CD14-positive monocyte (primary cell): ENCODE measurements around the gene KCNK3. TPM values are rescaled to one million over a fixed set of nuclear protein-coding genes. Genes with fewer than 3 reads are reported as not detected.

ENCODE experiments used
- DNase-seq, 3 donors: peaks; one replicate each; pipeline ENCODE4 v3.0.0-alpha.2; 2011 to 2022
- H2AFZ ChIP-seq: 2 replicates; pipeline ENCODE4 v1.6.0; 2012; ENCODE audit warnings: mild to moderate bottlenecking, low read depth, low read length, inconsistent platforms; ENCODE audit not compliant: insufficient read depth, poor library complexity, severe bottlenecking
- H3K27ac ChIP-seq, 2 donors: 1 replicate in 1 of 2; 2 replicates in 1 of 2; pipeline ENCODE4 v1.5.1; 2012 to 2013; ENCODE audit warnings: low read length in 2 of 2, control low read depth in 1 of 2, inconsistent platforms in 1 of 2, low read depth in 1 of 2, mild to moderate bottlenecking in 1 of 2
- H3K27me3 ChIP-seq, 2 donors: one replicate each; pipeline versions ENCODE4 v1.6.0 to v1.6.1; 2011 to 2013; ENCODE audit warnings: low read length in 2 of 2; ENCODE audit not compliant: control insufficient read depth in 2 of 2, insufficient read depth in 2 of 2
- H3K36me3 ChIP-seq, 2 donors: replicated peaks in 1 of 2; 1 replicate in 1 of 2; 2 replicates in 1 of 2; pipeline versions ENCODE4 v1.5.1 to v1.6.1; 2012 to 2013; ENCODE audit warnings: low read length in 2 of 2, control low read depth in 1 of 2, inconsistent platforms in 1 of 2, mild to moderate bottlenecking in 1 of 2; ENCODE audit not compliant: insufficient read depth in 2 of 2, control insufficient read depth in 1 of 2
- H3K4me1 ChIP-seq, 2 donors: 1 replicate in 1 of 2; 2 replicates in 1 of 2; pipeline versions ENCODE4 v1.5.1 to v1.6.1; 2012 to 2013; ENCODE audit warnings: low read length in 2 of 2, control low read depth in 1 of 2, inconsistent platforms in 1 of 2, mild to moderate bottlenecking in 1 of 2, moderate library complexity in 1 of 2; ENCODE audit not compliant: insufficient read depth in 2 of 2, control insufficient read depth in 1 of 2
- H3K4me2 ChIP-seq: replicated peaks from 2 replicates; pipeline ENCODE3; 2012; ENCODE audit warnings: low read length, moderate library complexity, mild to moderate bottlenecking; ENCODE audit not compliant: poor library complexity, severe bottlenecking; ENCODE audit errors: extremely low read depth
- H3K4me3 ChIP-seq, 3 experiments: fragments of 200-600 bp in 1 of 3; sonication (generic) in 1 of 3; replicated peaks in 1 of 3; 1 replicate in 2 of 3; 2 replicates in 1 of 3; pipeline ENCODE4 v1.5.1; 2011 to 2013; ENCODE audit warnings: low read length in 3 of 3, mild to moderate bottlenecking in 3 of 3, control low read depth in 2 of 3, low read depth in 2 of 3, inconsistent platforms in 1 of 3, moderate library complexity in 1 of 3
- H3K79me2 ChIP-seq: 2 replicates; pipeline ENCODE4 v1.6.0; 2012; ENCODE audit warnings: mild to moderate bottlenecking, control low read depth, inconsistent platforms, low read length, moderate library complexity; ENCODE audit not compliant: insufficient read depth
- H3K9ac ChIP-seq: 2 replicates; pipeline ENCODE4 v1.6.0; 2017; ENCODE audit warnings: low read length, mild to moderate bottlenecking; ENCODE audit not compliant: insufficient read depth, poor library complexity, severe bottlenecking
- H3K9me3 ChIP-seq, 2 donors: replicated peaks in 1 of 2; 1 replicate in 1 of 2; 2 replicates in 1 of 2; pipeline versions ENCODE4 v1.5.1 to v1.6.1; 2012 to 2013; ENCODE audit warnings: low read length in 2 of 2, control low read depth in 1 of 2; ENCODE audit not compliant: control insufficient read depth in 1 of 2, insufficient read depth in 1 of 2
- H4K20me1 ChIP-seq: 2 replicates; pipeline ENCODE4 v1.6.0; 2012; ENCODE audit warnings: mild to moderate bottlenecking, low read length, control low read depth, moderate library complexity; ENCODE audit not compliant: insufficient read depth
- H3K27ac Mint-ChIP-seq, 7 donors: one replicate each; pipeline ENCODE4 v1.8.0; 2020; ENCODE audit warnings: mild to moderate bottlenecking in 7 of 7, mixed read lengths in 7 of 7, moderate library complexity in 6 of 7, inconsistent platforms in 2 of 7
- H3K27me3 Mint-ChIP-seq, 3 donors: one replicate each; pipeline ENCODE4 v1.8.0; 2021 to 2022; ENCODE audit warnings: low read depth in 3 of 3, mild to moderate bottlenecking in 3 of 3, mixed read lengths in 3 of 3, moderate library complexity in 3 of 3, inconsistent platforms in 1 of 3
- H3K36me3 Mint-ChIP-seq, 2 donors: one replicate each; pipeline ENCODE4 v1.8.0; 2020; ENCODE audit warnings: mixed read lengths in 2 of 2, inconsistent platforms in 1 of 2, mild to moderate bottlenecking in 1 of 2
- H3K4me1 Mint-ChIP-seq: one replicate; pipeline ENCODE4 v1.8.0; 2020; ENCODE audit warnings: mild to moderate bottlenecking, mixed read lengths
- H3K4me3 Mint-ChIP-seq, 2 donors: one replicate each; pipeline ENCODE4 v1.8.0; 2020; ENCODE audit warnings: mild to moderate bottlenecking in 2 of 2, mixed read lengths in 2 of 2, moderate library complexity in 1 of 2
- H3K9me3 Mint-ChIP-seq, 7 donors: one replicate each; pipeline ENCODE4 v1.8.0; 2020 to 2022; ENCODE audit warnings: mixed read lengths in 7 of 7, mild to moderate bottlenecking in 6 of 7, moderate library complexity in 6 of 7, inconsistent platforms in 2 of 7
- WGBS: methylation state at CpG from one replicate; pipeline ENCODE4 v1.1.5; 2013; ENCODE audit warnings: missing lambda C conversion rate; ENCODE audit not compliant: insufficient coverage; 5-methylcytosine and 5-hydroxymethylcytosine counted together
- intact Hi-C, 2 donors: fragments of 100-400 bp; cut with micrococcal nuclease; formaldehyde crosslinking; loops; one replicate each; pipeline versions ENCODE4 v1.15.0 to v1.15.1; 2023
- polyA plus RNA-seq, 3 donors: library from polyadenylated mRNA; depleted of rRNA in 1 of 3; unstranded in 2 of 3; stranded (reverse) in 1 of 3; fragments of 300-500 nt in 2 of 3; fragments of >200 nt in 1 of 3; fragmentation: Illumina TruSeq in 2 of 3; gene quantifications; 1 replicate in 2 of 3; 2 replicates in 1 of 3; pipeline ENCODE4 v1.2.3, GENCODE V29; 2012 to 2021
- TF ChIP-seq, protein P1 (sequence below): fragments of 200-600 bp; IDR thresholded peaks from one replicate; pipeline ENCODE4 v1.8.0; 2022; ENCODE audit warnings: antibody characterized with exemption, mild to moderate bottlenecking

KCNK3 gene
- polyA plus RNA-seq, 3 donors, result not detected

DNA sequence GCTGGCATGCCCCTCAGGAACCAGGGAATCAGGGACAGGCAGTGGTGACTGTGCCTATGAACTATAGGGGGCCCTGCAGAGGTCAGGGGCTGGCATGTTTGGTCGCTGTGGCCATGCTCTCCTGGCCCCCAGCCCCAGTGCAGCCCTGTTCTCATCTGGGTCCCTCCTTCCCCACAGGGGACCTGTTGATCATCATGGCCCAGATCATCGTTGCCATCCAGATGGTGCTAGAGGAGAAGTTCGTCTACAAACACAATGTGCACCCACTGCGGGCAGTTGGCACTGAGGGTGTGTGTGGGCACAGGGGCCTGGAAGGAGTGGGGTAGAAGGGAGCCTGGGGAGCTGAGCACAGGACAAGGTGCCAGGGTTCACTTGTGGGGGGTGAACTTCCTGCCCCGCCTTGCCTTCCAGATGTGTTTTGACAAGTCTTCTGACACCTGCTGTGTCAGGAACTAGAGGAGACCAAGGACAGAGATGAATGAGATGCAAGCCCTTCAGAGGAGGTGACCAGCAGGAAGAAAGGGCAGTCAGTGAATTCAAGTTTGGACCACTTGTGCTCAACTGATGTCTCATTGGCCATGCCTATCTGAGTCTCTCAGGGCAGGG lies 83.8 kb downstream of the KCNK3 start:
- intact Hi-C loops, result no loop called here
- TF ChIP-seq, protein P1, sequence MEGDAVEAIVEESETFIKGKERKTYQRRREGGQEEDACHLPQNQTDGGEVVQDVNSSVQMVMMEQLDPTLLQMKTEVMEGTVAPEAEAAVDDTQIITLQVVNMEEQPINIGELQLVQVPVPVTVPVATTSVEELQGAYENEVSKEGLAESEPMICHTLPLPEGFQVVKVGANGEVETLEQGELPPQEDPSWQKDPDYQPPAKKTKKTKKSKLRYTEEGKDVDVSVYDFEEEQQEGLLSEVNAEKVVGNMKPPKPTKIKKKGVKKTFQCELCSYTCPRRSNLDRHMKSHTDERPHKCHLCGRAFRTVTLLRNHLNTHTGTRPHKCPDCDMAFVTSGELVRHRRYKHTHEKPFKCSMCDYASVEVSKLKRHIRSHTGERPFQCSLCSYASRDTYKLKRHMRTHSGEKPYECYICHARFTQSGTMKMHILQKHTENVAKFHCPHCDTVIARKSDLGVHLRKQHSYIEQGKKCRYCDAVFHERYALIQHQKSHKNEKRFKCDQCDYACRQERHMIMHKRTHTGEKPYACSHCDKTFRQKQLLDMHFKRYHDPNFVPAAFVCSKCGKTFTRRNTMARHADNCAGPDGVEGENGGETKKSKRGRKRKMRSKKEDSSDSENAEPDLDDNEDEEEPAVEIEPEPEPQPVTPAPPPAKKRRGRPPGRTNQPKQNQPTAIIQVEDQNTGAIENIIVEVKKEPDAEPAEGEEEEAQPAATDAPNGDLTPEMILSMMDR, result no peak
- Mint-ChIP-seq H3K9me3 (peaks cover 0 to 7% (median 4%) of the 10 kb centered on the region in 7 donors), H3K4me1 (peaks cover 37% of the 10 kb centered on the region), H3K36me3 (peaks cover 77 to 90% of the 10 kb centered on the region in 2 donors), H3K4me3 (no peak overlapping the region), H3K27ac (peak overlapping the region in 3 of 7 donors; percentile 34 to 52 (median 44)), H3K27me3 (no peaks in the 10 kb centered on the region)
- H3K9ac ChIP-seq, result no peak overlapping the region
- no peak overlapping the region for H2AFZ ChIP-seq
- no peak for DNase-seq
- H3K4me1 ChIP-seq, result peaks cover 15 to 29% of the 10 kb centered on the region in 2 donors
- H3K36me3 ChIP-seq, result peaks cover 69 to 90% of the 10 kb centered on the region in 2 donors
- 95% methylated on average over 4 of the region's 5 CpGs for WGBS
- H3K4me3 ChIP-seq, result no peak overlapping the region
- peaks cover 68% of the 10 kb centered on the region for H4K20me1 ChIP-seq
- H3K27ac ChIP-seq, result no peak overlapping the region
- H3K27me3 ChIP-seq, result no peaks in the 10 kb centered on the region
- peaks cover 31% of the 10 kb centered on the region for H3K79me2 ChIP-seq
- peaks cover 0 to 8% of the 10 kb centered on the region in 2 donors for H3K9me3 ChIP-seq
- H3K4me2 ChIP-seq, result no peak overlapping the region

DNA sequence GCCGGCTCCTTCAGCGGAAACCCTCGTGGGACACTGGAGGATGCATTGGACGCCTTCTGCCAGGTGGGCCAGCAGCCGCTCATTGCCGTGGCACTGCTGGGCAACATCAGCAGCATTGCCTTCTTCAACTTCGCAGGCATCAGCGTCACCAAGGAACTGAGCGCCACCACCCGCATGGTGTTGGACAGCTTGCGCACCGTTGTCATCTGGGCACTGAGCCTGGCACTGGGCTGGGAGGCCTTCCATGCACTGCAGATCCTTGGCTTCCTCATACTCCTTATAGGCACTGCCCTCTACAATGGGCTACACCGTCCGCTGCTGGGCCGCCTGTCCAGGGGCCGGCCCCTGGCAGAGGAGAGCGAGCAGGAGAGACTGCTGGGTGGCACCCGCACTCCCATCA lies 85.6 kb downstream of the KCNK3 start:
- Histone ChIP-seq H3K4me2 (no peak overlapping the region), H4K20me1 (peaks cover 50% of the 10 kb centered on the region), H3K4me3 (no peak overlapping the region), H3K27me3 (no peaks in the 10 kb centered on the region), H3K79me2 (peaks cover 13% of the 10 kb centered on the region), H2AFZ (no peak overlapping the region), H3K36me3 (peaks cover 69 to 82% of the 10 kb centered on the region in 2 donors), H3K9me3 (peaks cover 0 to 8% of the 10 kb centered on the region in 2 donors), H3K27ac (no peak overlapping the region), H3K9ac (no peak overlapping the region), H3K4me1 (peaks cover 6 to 12% of the 10 kb centered on the region in 2 donors)
- Mint-ChIP-seq H3K4me1 (peaks cover 23% of the 10 kb centered on the region), H3K9me3 (peaks cover 0 to 7% (median 4%) of the 10 kb centered on the region in 7 donors), H3K27me3 (no peaks in the 10 kb centered on the region), H3K4me3 (no peak overlapping the region), H3K27ac (no peak overlapping the region), H3K36me3 (peaks cover 72 to 79% of the 10 kb centered on the region in 2 donors)
- TF ChIP-seq, protein P1, result no peak
- intact Hi-C loops, result no loop called here
- 96% methylated on average over 18 of the region's 18 CpGs for WGBS
- no peak for DNase-seq
